GM13976 (cell line): Measurements from ENCODE around the gene TYW1.
"Not testable (repeated sequence)": the region's sequence is repeated elsewhere in the genome, so short reads cannot be mapped to it uniquely, and the experiment has no call there.

Source experiments
- DNase-seq: peaks from one replicate; pipeline ENCODE4 v3.0.0; 2012; ENCODE audit warnings: low spot score
- in situ Hi-C: fragments of 300-500 bp; cut with MboI; formaldehyde crosslinking; loops from one replicate; pipeline ENCODE4 v1.12.0; 2022; ENCODE audit warnings: low sequenced_read_pairs, mixed read lengths, inconsistent platforms; ENCODE audit not compliant: unreplicated experiment
- TF ChIP-seq, protein P1 (sequence below): IDR thresholded peaks from 2 replicates; pipeline ENCODE4 v1.5.1; 2012; ENCODE audit warnings: borderline replicate concordance, mild to moderate bottlenecking; ENCODE audit not compliant: insufficient read depth; ENCODE audit errors: extremely low read depth, missing control alignments, control extremely low read depth

TYW1 gene

DNA sequence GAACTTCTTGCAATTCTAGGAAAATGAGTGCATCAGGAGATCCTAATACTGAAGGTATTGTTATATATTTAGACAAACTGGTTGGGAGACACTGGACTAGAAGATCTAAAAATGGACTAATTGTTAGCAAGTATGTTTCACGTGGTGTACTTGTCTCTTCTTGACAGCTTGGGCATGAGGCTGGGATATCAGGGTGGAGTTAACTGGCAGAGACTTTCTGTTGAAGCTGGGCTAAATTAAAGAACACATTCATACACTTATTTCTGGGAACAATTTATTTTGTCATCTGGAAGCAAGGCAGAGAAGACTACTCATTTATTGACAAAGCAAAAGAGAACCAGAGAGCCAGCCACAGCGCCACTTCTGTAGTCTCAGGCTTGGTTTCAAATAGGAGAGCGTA lies 25.9 kb downstream of the TYW1 start:
- in situ Hi-C loops, result no loop called here
- DNase-seq, result no peak
- TF ChIP-seq, protein P1, sequence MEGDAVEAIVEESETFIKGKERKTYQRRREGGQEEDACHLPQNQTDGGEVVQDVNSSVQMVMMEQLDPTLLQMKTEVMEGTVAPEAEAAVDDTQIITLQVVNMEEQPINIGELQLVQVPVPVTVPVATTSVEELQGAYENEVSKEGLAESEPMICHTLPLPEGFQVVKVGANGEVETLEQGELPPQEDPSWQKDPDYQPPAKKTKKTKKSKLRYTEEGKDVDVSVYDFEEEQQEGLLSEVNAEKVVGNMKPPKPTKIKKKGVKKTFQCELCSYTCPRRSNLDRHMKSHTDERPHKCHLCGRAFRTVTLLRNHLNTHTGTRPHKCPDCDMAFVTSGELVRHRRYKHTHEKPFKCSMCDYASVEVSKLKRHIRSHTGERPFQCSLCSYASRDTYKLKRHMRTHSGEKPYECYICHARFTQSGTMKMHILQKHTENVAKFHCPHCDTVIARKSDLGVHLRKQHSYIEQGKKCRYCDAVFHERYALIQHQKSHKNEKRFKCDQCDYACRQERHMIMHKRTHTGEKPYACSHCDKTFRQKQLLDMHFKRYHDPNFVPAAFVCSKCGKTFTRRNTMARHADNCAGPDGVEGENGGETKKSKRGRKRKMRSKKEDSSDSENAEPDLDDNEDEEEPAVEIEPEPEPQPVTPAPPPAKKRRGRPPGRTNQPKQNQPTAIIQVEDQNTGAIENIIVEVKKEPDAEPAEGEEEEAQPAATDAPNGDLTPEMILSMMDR, result no peak

DNA sequence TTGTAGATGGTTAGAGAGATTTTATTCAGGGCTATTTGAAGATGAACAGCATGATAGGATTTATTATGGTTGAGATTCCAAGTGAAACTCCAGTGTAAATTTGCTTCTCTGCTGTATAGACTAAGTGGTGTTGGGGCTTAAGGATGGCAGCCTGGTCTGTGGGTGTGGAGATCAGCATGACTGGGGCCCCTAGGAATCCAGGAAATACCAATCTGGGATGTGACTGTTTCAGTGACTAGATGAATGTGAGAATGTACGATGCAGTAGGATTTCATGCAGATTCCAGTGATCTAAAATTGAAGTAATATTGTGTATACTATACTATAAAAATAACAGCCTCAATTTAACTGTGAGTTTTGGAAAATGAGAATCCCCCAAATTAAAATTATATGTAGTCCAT lies 28.8 kb downstream of the TYW1 start:
- DNase-seq, in situ Hi-C loops: not testable (repeated sequence)

DNA sequence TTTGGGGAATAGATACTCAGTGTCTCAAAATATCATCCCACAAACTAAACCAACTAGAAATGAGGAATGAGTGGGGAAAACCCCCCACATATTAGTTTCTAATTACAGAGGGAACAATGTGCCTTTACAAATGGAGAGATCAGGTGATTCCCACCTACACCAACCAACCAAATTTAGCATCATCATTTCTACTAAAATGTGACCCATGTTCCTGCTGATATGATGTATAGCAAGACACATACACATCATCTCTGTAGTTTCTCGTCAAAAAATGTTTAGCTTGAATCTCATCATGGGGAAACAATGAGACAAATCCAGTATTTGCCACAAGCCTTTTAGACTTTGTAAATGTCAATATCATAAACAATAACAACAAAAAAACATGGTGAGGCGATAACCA lies 35.1 kb downstream of the TYW1 start:
- DNase-seq, in situ Hi-C loops: not testable (repeated sequence)

DNA sequence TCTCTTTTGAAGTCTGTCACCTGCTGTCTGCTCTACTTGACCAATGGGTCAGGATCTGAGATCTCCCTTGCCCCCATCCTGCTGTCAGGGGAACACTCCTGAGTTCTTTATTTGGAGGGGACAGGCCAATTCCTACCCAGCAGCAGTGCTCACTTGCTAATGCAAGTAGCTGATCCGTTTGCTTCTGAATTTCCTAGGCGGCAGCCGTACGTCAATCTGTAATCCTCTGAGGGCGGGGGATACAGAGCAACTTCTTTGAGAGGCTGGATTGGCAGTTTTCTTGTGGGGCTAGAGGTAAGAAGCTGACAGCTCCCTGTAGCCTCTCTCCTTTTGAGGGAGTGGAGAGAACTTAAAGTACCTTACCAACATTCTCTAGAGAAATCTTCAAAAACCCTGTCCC lies 36.6 kb downstream of the TYW1 start:
- DNase-seq, result no peak
- in situ Hi-C loops, result no loop called here
- TF ChIP-seq, protein P1, result no peak

DNA sequence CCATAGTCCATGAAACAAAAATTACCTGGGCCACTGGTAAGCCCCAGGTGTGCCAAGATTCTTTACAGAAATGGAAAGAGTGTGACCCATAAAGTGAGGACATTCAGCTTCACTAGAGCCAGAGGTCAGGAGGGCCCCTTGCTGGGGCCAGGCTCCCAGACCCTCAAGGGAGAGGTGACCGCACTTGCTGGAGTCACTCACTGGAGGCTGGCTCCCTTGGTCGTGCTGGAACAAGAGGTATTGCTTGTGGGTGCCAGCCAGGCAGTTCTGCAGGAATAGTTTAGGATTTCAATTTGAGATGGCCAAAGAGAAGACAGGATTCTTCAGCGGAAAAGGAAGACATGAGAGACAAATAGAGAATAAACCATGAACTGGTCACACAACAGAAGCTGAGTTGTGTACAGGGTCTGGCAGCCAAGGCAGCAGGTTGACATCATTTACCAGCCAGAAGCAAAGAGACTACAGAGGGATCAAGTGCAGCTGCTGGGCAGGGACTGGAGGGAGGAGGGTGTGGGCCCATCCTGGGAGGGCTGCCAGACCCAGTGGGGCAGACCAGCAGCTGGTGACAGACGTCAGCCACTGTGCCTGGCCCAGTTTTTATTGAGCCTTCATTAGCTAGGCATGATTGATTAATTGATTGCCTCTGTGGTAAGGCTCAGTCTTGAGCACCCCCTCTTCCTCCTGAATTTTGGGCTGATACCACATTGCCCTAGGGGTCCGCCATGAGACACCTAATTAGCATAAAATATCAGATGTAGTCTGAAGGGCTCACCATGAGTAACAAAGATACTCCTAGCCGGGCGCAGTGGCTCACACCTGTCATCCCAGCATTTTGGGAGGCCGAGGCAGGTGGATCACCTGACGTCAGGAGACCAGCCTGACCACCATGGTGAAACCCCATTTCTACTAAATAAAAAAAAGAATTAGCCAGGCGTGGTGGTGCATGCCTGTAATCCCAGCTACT lies 40.1 kb downstream of the TYW1 start:
- DNase-seq, in situ Hi-C loops: not testable (repeated sequence)

DNA sequence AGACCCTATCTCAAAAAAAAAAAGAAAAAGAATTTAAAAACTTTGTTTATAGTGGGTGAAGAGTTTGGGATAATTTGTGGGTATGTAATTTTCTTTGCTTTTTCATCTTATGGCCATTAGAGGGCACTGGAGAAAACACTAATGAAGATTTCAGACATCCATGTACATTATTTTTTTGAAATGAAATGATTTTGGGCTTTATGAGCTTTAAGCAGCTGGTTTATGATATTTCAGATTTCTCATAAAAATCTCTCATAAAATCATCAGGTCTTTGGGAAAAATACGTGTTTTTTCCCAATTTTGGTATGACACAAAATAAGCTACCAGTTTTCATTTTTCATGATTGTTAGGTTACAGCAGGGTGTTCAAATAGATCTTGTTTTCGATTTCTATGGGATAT lies 44.2 kb downstream of the TYW1 start:
- TF ChIP-seq, protein P1, result peak; percentile 10
- in situ Hi-C loops, DNase-seq: not testable (repeated sequence)

DNA sequence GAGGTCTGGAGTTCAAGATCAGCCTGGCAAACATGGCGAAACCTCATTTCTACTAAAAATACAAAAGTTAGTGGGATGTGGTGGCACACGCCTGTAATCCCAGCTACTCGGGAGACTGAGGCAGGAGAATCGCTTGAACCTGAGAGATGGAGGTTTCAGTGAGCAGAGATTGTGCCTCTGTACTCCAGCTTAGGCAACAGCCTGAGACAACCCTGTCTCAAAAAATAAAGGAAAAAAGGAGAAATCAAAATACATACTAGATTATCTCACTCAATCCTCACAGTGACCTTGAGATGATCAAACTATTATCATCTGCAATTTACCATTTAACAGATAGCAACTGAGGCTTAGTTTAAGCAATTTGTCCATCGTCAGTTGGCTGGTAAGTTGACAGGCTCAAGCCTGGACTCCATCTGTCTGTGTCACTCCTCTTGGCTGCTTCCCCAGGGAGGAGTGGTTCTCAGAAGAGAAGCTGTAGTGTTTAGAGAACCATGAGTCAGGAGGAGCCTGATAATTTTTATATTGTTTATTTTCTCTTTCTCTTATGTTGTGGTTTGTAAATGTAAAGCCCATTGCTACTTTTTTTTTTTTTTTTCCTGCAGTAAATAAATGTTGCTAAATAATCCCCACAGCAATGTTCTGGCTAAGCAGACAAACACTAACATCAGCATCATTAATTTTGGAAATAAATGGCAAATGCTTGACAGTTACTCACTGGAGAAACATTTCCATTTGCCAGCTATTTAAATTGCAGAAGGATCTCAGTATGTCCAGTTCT lies 46.3 kb downstream of the TYW1 start:
- DNase-seq, in situ Hi-C loops: not testable (repeated sequence)

DNA sequence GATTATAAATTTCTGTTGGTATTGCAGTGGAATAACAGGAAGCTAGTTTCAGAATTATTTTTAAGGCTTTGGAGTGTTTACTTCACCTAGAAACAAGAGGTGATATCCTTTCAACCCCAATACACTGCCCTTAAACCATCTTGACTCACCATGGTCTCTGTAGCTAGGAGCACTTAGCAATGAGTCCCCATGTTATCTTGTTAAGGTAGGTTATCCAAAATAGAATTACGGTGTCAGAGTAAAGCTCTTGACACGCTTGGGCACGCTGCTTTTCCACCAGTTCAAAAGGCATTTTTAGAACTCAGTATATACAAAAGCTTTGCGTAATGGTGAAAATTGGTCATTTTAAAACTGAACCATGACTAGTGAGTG lies 46.9 kb downstream of the TYW1 start:
- in situ Hi-C loops, DNase-seq: not testable (repeated sequence)

DNA sequence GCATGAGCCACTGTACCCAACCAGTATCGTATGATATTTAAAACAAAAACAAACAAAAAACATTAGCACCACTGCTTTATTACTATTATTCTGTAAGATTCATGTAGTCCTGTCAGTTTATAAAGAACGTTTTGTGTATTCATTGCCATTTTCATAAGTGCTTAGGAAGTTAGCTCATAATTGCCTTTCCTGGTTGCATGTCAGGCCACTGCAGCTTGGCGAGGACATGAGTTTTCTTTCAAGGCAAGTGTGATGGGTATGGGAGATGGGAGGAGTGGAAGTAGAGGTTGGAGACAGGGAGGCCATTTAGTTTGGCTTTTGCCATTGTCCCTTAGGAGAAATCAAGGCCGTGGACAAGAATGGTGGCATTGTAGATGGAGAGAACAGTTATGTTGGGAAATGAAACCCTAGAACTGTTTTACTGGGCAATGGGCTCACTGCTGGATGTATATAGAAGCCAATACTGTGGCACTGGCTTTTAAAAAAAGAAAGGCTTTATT lies 48.9 kb downstream of the TYW1 start:
- TF ChIP-seq, protein P1, result no peak
- in situ Hi-C loops, result no loop called here
- DNase-seq, result no peak

DNA sequence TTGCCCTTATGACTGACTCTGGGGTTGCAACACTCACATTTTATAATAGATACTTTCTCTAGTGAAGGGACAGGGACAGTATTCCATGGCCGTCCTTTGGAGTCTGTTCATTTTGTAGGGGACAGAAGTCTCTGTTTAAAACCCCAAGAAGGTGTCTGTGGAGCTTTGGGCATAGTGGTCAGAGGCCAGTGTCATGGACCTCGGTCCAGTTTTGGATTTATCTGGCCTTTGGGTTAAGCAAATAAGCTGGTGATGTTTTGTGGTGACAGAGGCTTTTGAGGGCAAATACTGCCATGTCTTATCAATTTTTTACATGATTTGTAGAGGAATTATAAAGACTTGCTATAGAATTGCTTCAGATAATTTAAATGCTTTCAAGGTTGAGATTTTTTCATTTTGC lies 50.2 kb downstream of the TYW1 start:
- in situ Hi-C loops, DNase-seq: not testable (repeated sequence)

DNA sequence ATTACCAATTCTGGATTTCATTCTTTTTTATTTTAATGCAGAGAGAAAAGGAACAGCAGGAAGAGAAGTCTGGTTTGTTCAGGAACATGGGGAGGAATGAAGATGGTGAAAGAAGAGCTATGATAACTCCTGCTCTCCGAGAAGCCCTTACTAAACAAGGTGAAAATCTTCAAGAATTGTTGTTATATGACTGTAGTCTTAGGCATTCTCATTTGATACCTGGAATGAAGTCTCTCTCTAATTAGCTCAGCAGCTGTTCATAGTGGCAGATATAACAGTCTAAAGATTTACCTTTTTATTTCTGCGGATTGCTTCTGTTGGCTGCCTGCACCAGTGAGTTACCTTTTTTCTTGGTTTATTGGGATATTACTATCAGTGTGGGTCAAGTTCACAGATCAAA lies 53.3 kb downstream of the TYW1 start:
- DNase-seq, in situ Hi-C loops: not testable (repeated sequence)

DNA sequence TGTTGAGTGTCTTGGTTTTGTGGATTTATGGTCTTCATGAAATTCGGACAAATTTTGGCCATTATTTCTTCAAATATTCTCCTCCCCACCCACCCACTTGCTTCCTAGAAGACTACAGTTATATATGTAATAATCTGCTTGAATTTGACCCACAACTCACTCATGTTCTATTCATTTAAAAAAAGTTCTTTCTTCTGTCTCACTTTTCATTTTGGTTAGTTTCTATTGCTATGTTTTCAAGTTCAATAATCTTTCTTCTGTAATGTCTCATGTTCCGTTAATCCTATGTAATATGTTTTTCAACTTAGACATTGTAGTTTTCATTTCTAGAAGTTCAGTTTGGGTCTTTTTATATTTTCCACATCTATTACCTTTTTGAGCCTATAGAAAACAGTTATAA lies 55.5 kb downstream of the TYW1 start:
- DNase-seq, in situ Hi-C loops: not testable (repeated sequence)
